GM21423 (cell line): Measurements from ENCODE around the gene WWC1.

Source experiments
- ATAC-seq: cut with Tn5 transposase; IDR thresholded peaks from one replicate; pipeline ENCODE4 v1.9.1; 2021; ENCODE audit warnings: mild to moderate bottlenecking, moderate library complexity; ENCODE audit not compliant: unreplicated experiment

WWC1 gene

DNA sequence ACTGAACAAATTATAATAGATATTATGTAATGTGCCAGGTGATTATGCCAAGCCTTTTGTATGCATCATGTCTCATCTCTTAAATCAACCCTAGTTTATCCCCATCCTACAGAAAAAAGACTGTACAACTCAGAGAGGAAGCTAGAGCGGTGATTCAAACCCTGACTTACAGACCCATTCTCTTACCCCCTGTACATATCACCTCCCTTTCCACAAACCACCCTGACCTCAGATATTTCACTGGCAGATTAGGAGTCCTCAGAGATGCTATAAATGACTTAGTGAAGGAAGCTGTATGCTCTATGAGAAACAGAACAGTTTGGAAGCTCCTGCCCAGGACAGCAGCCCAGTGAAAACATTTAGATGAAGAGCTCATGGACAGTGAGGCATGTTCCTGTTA, 115.8 kb downstream of the WWC1 start:
- no peak for ATAC-seq

DNA sequence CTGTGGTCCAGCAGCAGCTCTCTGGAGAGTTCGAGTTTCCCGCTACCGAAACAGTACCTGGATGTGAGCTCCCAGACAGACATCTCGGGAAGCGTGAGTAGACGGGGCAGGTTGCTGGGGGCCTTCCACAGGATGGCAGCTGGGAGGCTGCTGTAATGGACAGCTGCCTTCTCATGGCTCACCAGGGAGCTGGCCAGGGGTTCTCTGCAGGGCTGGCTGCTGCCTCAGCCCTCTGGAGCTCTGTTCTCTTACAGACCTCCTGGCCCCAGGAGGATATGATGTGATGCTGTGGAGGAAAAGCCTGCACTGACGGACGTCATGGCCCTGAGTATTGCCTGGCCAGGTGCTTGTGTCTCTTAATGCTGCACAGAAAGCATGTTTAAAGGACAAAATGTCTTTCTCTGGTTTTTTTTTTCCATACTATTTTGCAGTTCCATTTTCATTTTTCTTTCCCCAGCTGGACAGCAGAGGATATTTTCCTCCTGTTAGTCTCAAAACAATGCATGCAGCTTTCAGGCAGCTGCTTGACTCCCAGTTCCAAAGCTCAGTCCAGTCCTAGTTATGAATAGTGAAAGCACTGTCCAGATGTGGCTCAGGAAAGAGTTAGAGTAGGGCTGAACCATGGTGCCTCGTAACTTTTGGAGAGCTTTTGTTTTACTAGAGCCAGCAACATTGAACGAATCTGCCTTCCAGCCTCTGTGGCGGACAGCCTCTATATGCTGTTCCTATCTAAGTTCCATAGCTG, 117.3 kb downstream of the WWC1 start:
- no peak for ATAC-seq

DNA sequence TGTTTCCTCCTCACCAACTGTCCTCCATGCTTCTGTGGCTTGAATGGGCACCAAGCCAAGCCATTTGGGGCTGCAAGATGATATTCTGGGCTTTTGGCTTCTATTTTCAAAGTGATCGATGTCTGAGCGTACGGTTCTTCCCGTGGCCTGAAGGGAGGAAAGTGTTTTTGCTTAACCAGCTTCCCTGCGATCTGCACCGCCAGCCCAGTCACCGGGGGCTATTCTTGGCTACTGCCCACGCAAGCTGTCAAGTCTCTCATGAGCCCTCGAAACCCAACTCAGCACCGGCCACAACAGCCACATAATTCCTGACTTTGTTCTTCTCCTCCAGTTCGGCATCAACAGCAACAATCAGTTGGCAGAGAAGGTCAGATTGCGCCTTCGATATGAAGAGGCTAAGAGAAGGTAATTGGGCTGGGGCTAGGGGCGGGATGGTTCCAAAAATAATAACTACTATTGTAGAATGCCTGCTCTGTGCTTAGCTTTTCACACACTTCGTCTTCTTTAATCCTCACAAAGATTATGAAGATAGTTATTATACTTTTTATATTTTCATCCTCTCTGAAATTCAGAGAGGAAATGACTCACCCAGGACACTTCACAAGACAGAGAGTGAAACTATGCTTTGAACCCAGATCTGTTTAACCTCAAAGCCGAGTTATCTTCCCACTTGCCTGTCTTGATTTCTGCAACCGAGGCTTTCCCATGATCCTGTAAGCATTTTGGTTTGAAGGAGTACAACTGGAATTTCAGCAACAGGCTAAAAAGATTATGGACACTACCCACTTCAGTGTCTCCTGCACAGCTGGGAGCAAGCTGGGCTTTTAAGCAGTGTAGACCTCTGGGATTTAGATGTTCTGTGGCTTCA, 118.4 kb downstream of the WWC1 start:
- no peak for ATAC-seq

DNA sequence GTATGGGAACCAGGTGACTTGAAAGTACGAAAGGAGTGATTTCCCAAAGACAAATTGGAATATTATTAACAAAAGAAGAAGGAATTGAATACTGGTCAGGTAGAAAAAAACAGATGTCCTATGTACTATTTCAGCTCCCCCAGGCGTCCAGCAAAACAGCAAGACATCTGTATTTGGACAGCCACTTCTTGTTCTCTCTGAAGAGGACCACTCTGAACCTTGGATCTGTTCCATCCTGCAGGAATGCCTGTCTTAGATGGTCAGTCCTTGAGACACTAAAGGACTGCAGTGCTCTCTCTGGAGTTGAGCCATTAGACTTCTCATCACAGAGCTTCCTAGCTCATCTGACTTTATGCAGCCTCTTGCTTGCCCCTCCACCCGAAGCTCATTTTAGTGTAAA, 120.4 kb downstream of the WWC1 start:
- no peak for ATAC-seq

DNA sequence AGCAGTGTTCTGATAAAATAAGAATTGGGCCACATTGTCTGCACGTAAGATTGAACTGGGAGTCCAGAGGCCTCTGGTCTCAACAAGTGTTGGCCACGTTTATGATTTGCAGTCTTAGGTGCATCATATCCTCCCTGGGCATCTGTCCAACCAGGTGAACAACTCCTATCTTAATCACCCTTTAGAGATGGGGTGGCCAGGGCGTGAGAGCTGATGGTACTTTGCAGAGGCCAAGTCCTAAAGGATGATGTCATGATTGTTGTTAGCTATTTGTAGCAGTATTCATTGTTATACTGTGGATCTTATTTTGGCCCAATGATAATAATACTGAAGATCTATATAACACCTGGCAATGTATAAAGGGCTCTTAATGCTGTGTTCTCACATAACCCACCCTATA, 121.6 kb downstream of the WWC1 start:
- ATAC-seq = no peak

DNA sequence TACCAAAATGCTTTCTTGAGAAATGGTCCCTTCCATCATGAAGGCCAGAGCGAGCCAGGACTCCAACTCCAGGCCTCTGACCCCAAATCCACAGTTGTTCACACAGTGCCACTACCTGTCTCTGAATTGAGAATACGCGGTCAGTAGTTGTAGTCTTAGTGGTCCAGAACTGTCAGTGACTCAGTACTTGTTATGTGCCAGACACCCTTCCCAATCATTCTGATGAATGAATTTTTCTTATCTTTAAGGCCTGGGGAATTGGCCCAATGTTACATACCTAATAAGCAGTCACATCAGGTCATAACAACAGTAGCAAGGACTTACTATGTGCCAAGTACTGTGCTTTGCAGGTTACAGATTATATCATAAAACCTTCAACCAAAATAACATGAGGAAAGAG, 122.2 kb downstream of the WWC1 start:
- no peak for ATAC-seq

DNA sequence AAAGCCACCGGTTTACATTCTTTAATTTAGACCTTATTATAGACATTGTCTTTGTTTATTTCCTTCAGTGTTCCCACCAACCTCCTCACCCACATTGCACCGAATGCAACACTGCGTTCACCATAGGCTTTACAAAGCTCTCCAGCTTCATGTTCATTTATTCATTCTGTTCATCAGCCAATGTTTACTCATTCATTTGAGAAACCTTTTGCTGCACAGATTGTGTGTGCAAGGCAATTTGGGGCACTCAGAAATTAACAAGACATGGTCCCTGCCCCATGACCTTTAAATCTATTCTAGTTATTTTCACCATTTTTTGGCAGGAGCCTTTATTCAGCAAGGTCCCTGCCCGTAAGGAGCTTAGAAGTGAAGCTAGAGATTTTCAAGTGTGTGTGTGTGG, 124.0 kb downstream of the WWC1 start:
- ATAC-seq = no peak

DNA sequence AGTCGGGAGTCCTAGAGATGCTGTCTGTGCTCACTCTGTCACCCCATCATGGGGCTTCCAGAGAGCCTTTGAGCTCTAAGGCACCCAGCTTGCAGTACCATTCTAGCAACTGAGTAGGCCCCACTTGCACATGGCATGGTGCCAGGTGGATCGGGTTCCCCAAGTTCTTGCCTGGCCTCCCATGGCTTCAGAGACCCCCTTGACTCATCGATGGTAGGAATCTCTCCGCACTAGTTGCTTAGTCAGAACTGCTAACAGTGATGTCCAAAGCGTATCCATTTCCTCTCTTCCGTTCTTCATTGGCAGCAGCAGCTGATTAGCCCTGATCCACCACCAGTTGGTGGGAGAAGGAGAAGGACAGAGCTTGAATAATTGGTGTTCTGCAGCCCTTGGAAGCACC, 124.5 kb downstream of the WWC1 start:
- no peak for ATAC-seq

DNA sequence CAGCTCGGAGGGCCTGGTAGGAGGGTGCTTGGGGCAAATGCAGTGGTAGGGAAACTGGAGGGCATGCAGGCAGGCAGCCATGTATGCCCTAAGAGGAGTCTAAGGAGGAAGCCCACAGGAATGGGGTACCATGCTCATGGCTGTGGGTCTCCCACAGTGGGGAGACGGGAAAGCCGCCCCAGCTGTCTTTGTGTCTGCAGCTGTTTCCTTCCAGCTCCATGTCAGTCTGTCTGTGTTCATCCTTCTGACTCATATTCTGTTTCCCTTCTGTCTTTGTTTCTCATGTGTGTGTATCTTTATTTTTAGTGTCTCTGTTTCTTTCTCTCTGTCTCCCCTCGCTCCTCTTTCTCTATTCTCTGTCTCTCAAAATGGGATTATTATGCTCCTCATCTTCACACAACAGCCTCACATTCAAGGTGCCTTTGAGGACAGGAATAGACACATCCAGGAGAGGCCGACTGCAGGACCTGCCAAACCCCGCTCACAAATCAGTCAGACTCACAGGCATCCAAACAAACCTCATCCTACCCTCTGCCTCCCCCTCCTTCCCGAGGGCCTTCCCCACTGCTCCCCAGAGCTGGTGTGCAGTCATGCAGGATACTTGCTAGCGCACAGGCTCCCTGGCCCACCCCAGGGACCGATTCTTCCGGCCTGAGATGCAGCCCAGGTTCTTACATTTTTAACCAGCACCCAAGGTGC, 126.4 kb downstream of the WWC1 start:
- ATAC-seq = no peak

DNA sequence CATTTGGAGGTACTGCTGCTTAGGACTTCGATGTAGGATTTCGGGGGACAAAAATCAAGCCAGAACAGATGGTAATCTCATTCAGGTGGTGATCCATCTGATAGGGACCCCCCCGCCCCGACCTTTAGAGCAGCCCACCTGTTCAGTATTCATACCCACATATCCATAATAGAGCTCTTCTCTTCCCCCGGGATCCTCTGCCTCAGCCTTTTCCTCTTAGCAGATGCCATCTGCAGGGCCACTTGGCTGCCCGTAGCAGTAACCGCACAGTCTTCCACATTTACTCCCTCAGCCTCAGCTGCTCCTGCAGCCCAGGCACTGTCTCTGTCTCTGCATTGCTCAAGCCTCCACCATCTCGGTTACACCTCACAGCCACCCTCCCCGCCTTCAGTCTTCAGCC, 129.0 kb downstream of the WWC1 start:
- ATAC-seq = no peak

DNA sequence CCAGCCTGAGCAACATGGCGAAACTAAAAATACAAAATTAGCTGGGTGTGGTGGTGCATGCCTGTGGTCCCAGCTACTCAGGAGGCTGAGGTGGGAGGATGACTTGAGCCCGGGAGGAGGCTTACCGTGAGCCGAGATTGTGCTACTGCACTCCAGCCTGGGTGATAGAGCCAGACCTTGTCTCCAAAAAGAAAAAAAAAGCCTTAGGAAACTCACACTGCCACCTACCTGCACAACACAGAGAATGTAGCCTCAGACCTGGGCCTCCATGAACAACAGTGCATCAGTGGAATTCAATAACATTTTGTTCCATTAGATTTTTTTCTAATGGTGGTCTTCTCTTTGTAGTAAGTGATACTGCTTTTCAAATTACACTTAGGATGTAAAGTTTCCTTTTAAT, 131.0 kb downstream of the WWC1 start:
- no peak for ATAC-seq

DNA sequence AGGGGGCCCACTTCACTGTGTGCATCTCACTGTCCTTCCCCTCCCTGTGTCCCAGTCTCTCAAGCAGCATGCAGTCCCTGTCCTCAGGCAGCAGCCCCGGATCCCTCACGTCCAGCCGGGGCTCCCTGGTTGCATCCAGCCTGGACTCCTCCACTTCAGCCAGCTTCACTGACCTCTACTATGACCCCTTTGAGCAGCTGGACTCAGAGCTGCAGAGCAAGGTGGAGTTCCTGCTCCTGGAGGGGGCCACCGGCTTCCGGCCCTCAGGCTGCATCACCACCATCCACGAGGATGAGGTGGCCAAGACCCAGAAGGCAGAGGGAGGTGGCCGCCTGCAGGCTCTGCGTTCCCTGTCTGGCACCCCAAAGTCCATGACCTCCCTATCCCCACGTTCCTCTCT, 132.0 kb downstream of the WWC1 start:
- ATAC-seq = no peak

DNA sequence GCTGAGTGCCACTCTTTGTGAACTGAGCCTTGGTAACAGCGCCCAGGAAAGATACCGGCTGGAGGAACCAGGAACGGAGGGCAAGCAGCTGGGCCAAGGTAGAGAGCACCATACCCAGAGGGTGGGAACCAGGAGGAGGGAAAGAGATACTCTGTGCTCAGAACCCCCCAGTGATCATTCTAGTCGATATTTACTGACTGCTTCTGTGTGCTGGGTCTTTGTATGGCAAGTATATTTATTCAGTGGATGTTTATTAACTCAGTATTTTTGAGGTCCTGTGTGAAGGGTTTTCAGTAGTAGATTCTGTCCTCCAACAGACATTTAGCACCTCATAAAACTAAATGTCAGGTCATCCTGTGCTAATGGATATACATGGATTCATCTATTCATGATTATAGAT, 132.5 kb downstream of the WWC1 start:
- no peak for ATAC-seq

DNA sequence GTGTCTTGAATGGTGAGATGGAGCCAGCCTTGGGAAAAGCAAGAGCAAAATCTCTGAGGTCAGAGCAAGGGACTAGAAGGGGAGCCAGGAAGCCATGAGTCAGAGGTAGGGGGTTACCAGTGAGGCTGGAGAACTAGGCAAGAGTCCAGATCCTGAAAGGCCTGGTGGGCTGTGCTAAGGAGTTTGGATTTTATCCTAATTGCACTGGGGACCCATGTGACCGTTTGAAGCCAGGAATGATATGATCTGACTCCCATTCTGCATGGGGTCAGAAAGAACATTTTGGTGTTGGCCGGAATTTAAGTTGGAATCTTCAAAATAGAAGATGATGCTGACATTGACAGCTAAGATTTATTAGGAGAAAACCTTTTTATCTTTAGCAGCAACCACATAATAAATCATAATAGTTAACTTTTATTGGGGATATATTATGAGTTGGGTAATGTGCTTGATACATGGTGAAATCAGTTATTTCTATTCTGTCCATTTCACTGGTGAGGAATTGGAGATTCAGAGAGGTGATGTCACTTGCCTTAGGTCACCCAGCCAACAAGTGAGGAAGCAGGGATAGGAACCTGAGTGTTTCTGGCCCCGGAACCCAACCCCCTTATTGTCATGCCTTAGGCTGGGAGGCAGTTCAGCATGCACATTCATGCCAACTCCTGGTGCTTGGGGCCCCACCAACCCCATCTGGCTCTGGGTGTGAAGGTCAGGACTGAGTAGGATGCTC, 133.3 kb downstream of the WWC1 start:
- ATAC-seq = no peak

DNA sequence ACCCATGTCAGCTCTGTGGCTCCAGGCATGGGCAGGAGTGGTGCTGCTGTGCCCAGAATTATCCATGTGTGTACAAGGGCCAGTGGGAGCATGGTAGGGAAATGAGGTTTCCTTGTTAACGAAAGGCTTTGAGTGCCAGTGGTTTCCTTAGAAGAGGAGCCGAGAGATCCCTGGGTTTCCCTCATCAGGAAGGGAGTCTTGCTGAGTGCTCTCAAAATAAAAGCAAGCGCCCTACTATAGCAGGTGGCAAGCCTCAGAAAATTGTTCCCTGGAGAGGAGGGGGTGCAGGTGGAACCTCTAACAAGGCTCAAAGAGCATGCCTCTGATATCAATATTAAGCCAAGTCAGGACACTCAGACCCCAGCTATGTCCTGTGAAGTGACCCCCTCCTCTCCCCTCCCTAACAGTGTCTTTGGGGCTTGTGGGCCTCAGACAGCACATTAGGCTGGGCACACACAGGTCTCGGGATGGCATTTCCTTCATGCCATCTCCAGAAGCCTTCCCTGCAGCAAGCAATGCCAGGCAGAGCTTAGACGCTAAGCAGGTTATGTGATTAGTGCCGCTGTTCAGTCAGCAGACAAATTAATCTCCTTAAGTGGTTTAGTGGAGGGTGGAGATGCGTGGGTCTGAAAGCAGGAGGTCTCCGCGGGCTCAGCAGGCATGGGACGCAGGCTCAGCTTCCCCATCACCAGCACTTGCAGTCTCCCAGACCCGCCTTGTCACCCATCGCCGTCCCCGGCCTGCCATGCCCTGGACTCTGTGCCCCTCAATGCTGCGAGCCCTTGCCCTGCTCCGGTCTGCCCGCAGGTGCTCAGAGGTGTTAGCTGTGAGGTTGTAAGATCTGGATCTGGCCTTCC, 134.8 kb downstream of the WWC1 start:
- ATAC-seq = no peak

DNA sequence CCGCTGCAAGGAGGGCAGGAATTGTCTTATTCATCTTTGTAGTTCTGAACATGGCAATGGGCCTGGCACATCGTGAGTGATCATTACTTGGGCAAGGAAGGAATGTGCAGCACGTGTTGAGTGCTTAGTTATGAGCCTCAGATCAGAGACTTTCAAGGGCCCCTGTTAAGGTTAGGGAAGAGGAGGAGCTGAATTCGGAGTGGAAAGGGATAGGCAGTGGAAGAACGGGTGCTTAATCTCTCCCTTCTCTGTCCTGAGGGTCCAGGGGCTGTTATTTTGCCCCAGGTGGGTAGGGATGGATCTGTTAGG, 135.4 kb downstream of the WWC1 start:
- ATAC-seq = no peak

DNA sequence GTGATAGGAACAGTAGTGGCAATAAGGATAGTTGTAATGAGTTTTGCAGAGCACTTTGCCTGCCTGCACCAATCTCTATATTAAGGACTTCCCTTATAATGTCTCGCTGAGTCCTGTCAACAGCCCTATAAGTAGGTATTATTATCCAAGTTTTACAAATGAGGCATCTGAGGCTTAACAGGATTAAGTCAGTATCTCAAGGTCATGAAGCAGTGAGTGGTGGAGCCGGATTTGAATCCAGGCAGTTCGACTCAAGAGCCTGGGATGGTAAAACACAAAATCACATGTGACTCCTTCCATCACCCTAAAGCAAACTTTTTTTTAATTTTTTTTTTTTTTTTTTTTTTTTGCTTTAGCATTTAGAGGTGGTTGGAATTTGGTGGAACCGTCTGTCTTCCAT, 135.8 kb downstream of the WWC1 start:
- ATAC-seq = no peak

DNA sequence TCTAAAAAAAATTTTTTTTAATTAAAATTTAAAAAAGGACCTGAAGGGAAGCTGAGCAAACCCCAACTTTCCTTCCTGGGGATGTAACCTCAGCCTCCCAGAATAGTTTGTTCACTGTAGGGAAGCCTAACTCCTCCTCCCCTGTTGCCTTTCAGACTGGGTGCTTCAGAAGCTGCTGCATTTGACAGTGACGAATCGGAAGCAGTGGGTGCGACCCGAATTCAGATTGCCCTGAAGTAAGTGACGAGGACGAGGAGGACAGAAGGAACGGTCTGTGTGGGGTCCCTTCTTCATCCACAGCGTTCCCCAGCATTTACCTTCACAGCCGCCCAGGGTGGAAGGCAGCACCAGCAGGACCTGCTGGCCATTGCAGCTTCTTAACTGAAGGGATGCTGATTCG, 137.1 kb downstream of the WWC1 start:
- ATAC-seq = no peak

DNA sequence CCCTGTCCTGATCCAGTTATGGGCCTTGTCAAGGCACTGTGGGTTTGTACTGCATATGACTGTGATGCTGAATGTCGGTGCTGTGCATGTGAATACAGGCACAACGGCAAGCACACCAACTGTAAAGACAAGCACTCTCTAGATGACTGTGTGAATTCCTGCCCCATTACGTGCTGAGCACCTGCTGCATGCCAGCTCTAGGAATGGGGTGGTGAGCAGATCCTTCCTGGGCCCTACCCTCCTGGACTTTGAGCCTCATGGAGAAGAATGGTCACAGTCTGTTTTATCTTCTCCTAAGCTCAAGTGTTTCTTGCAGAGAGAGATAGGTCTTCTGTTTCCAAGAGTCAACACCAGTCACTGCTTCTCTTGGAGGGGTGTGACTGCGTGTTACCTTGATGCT, 138.9 kb downstream of the WWC1 start:
- no peak for ATAC-seq

DNA sequence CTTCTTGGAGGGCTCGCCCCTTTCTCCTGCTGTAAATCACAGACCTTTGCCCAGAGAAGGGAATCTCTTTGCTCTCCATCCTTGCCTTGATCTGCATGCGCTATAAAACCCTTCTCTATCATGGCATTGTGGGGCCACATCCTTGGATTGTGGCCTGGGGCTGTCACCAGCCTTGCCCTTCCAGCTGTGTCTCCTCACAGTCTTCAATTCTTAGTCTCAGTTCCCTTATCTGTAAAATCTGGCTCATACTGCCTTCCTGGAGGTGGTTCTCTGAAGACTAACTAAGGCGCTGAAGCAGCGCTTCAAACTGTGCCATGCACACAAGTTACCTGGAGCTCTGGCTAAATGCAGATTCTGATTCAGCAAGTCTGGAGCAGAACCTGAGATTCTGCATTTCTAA, 141.5 kb downstream of the WWC1 start:
- no peak for ATAC-seq
